ENCODE results near the gene CCT7. TPM values are rescaled to one million over a fixed set of nuclear protein-coding genes. Genes with fewer than 3 reads are reported as not detected.

The CCT7 gene
- polyA plus RNA-seq, 1 of the 3 experiments (the other 2 are of a cell fraction) = 369 TPM

GRCh38 chr2:73256618-73256922 is 22.5 kb downstream of the CCT7 start:
- POLR2A ChIA-PET = interaction anchor here (1.1 to 1.5 kb wide), 3 partner anchors 12 to 22 kb away, joined by 6 to 8 read pairs (median 6); partner anchors contain the start of genes CCT7 and PRADC1
- Histone ChIP-seq H3K27me3 (ENCODE audit: insufficient read depth) (no peaks in the 10 kb centered on the region), H3K9me2 (no peaks in the 10 kb centered on the region), H3K9me3 (no peaks in the 10 kb centered on the region), H3K36me3 (replicated peaks in 1 of 2; ENCODE audit: control insufficient read depth in 1 of 2, insufficient read depth in 2 of 2, low read length in 1 of 2) (peaks cover 4 to 28% of the 10 kb centered on the region in 2 experiments), H3F3A (replicated peaks; ENCODE audit: insufficient read depth) (no peaks in the 10 kb centered on the region), H3K4me2 (no peak overlapping the region), H3K9ac (no peak overlapping the region), H3K27ac (ENCODE audit: low read depth in 2 of 2, low read length in 1 of 2) (no peak overlapping the region), H2AFZ (ENCODE audit: low read depth) (no peak overlapping the region), H3K79me2 (ENCODE audit: insufficient read depth) (no peaks in the 10 kb centered on the region), H3K4me3 (ENCODE audit: low read depth in 2 of 2, low read length in 1 of 2) (no peak overlapping the region), H3K4me1 (ENCODE audit: control insufficient read depth in 1 of 2, insufficient read depth in 2 of 2, low read depth in 1 of 2, low read length in 1 of 2) (no peaks in the 10 kb centered on the region), H4K20me1 (ENCODE audit: insufficient read depth) (no peaks in the 10 kb centered on the region)
- CTCF ChIA-PET = interaction anchor here (1.1 to 1.3 kb wide), 2 partner anchors 36 to 44 kb away, joined by 3 read pairs; no protein-coding TSS in a partner anchor
- DNase-seq = no peak
- TF ChIP-seq SIN3A (IDR thresholded peaks at IDR 0.05; ENCODE audit: borderline replicate concordance, low read depth, low read length) = no peak
- TF ChIP-seq FOSL2 (IDR thresholded peaks at IDR 0.05; ENCODE audit: borderline replicate concordance, low read depth) = no peak
- no peak for TF ChIP-seq POLR2AphosphoS5 (IDR thresholded peaks at IDR 0.05; ENCODE audit: low read depth, low read length)
- no peak for TF ChIP-seq IRF3 (IDR thresholded peaks at IDR 0.05; ENCODE audit: low read depth, low read length)
- no peak for TF ChIP-seq USF1 (IDR thresholded peaks at IDR 0.05; ENCODE audit: borderline replicate concordance, low read depth)
- no peak for TF ChIP-seq NRF1 (IDR thresholded peaks at IDR 0.05; ENCODE audit: low read depth, low read length)
- TF ChIP-seq FOXM1 (IDR thresholded peaks at IDR 0.05; ENCODE audit: low read depth) = no peak
- 0% methylated on average over 1 of the region's 1 CpG for WGBS (ENCODE audit: low lambda C conversion rate)

GRCh38 chr2:73257021-73257420 is 22.9 kb downstream of the CCT7 start:
- H3F3A ChIP-seq (replicated peaks; ENCODE audit: insufficient read depth) = no peaks in the 10 kb centered on the region
- WGBS (ENCODE audit: low lambda C conversion rate) = 93% methylated on average over 2 of the region's 2 CpGs
- ChIA-PET POLR2A (interaction anchor here (1.1 to 1.5 kb wide), 3 partner anchors 13 to 23 kb away, joined by 6 to 8 read pairs (median 6); partner anchors contain the start of genes CCT7 and PRADC1), CTCF (interaction anchor here (1.1 to 1.3 kb wide), 3 partner anchors 13 to 44 kb away, joined by 3 read pairs; no protein-coding TSS in a partner anchor)
- H3K9me2 ChIP-seq = no peaks in the 10 kb centered on the region
- peaks cover 4 to 25% of the 10 kb centered on the region in 2 experiments for H3K36me3 ChIP-seq (replicated peaks in 1 of 2; ENCODE audit: control insufficient read depth in 1 of 2, insufficient read depth in 2 of 2, low read length in 1 of 2)
- H3K9ac ChIP-seq = no peak overlapping the region
- H3K4me3 ChIP-seq (ENCODE audit: low read depth in 2 of 2, low read length in 1 of 2) = no peak overlapping the region
- no peaks in the 10 kb centered on the region for H3K9me3 ChIP-seq
- H3K4me2 ChIP-seq = no peak overlapping the region
- H3K4me1 ChIP-seq (ENCODE audit: control insufficient read depth in 1 of 2, insufficient read depth in 2 of 2, low read depth in 1 of 2, low read length in 1 of 2) = no peaks in the 10 kb centered on the region
- no peak for DNase-seq
- no peak overlapping the region for H2AFZ ChIP-seq (ENCODE audit: low read depth)
- H3K27ac ChIP-seq (ENCODE audit: low read depth in 2 of 2, low read length in 1 of 2) = no peak overlapping the region
- no peaks in the 10 kb centered on the region for H3K79me2 ChIP-seq (ENCODE audit: insufficient read depth)
- H3K27me3 ChIP-seq (ENCODE audit: insufficient read depth) = no peaks in the 10 kb centered on the region
- TF ChIP-seq GATA2 (CRISPR knock-in tag; IDR thresholded peaks at IDR 0.05) = no peak
- no peak for TF ChIP-seq TCF12 (IDR thresholded peaks at IDR 0.05)
- TF ChIP-seq MEF2A (IDR thresholded peaks at IDR 0.05; ENCODE audit: borderline replicate concordance, low read depth) = no peak
- TF ChIP-seq CHD2 (IDR thresholded peaks at IDR 0.05; ENCODE audit: low read length, partially characterized antibody) = no peak
- TF ChIP-seq RXRA (IDR thresholded peaks at IDR 0.05; ENCODE audit: borderline replicate concordance, low read depth) = no peak
- TF ChIP-seq SMC3 (IDR thresholded peaks at IDR 0.05; ENCODE audit: low read depth, low read length) = no peak
- no peak for TF ChIP-seq EZH2phosphoT487 (IDR thresholded peaks at IDR 0.05; ENCODE audit: borderline replicate concordance, low read depth)
- TF ChIP-seq REST (IDR thresholded peaks at IDR 0.05; ENCODE audit: low read depth, low read length) = no peak
- no peak for TF ChIP-seq MXI1 (IDR thresholded peaks at IDR 0.05; ENCODE audit: low read depth, low read length)
- no peaks in the 10 kb centered on the region for H4K20me1 ChIP-seq (ENCODE audit: insufficient read depth)
